K562 (cell line): ENCODE results near the gene OSBPL7. TPM values are rescaled to one million over a fixed set of nuclear protein-coding genes. Genes with fewer than 3 reads are reported as not detected.

Experiments used
- ATAC-seq: fragments of 200-7000 bp; cut with Tn5 transposase; 3 replicates; pipeline ENCODE4 v1.9.1; 2020; ENCODE audit warnings: moderate library complexity
- BruUV-seq: library from RNA; stranded (reverse); fragments of 400-500 nt; replicated peaks from 2 replicates; lab custom pipeline; 2021; lab: Mats Ljungman, UMichigan
- CTCF ChIA-PET: fragments of 300-600 bp; formaldehyde crosslinking; extraction: SDS; loops from one replicate; lab custom pipeline; 2021; ENCODE audit warnings: low intra/inter-chr PET ratio; lab: Yijun Ruan, JAX
- POLR2A ChIA-PET: fragments of 300-600, 350-650 bp; sonication (Branson Sonifier 250); formaldehyde crosslinking; extraction: SDS; loops from one replicate; lab custom pipeline; 2021; ENCODE audit warnings: antibody characterized with exemption, inconsistent platforms; lab: Yijun Ruan, JAX
- DNase-seq, 4 experiments: peaks; one replicate each; pipeline versions ENCODE4 v3.0.0 to v3.0.0-alpha.2; 2011 to 2018; ENCODE audit warnings: low spot score in 3 of 4, mixed read lengths in 3 of 4; ENCODE audit errors: extremely low read depth in 1 of 4
- FAIRE-seq: peaks from 2 replicates; lab custom pipeline; 2011; peaks lifted over from hg19 to GRCh38; lab: Jason Lieb, UNC
- H2AFZ ChIP-seq: 2 replicates; pipeline ENCODE4 v1.6.0; 2011; ENCODE audit warnings: low read depth, low read length, control low read depth, inconsistent platforms
- H3K27ac ChIP-seq: fragments of 200-600 bp; 3 replicates; pipeline ENCODE4 v1.8.0; 2011; ENCODE audit warnings: low read depth, mild to moderate bottlenecking, control low read depth, inconsistent platforms, low read length, moderate library complexity, mixed read lengths; ENCODE audit errors: extremely low read depth
- H3K27me3 ChIP-seq, 2 experiments: fragments of 300-600 bp in 1 of 2; 2 replicates in 1 of 2; 3 replicates in 1 of 2; pipeline versions ENCODE4 v1.6.0 to v1.8.0; 2011; ENCODE audit warnings: inconsistent platforms in 2 of 2, low read length in 2 of 2, mild to moderate bottlenecking in 1 of 2, mixed read lengths in 1 of 2, moderate library complexity in 1 of 2; ENCODE audit not compliant: control insufficient read depth in 2 of 2, insufficient read depth in 2 of 2
- H3K36me3 ChIP-seq: fragments of 300-600 bp; 3 replicates; pipeline ENCODE4 v1.8.0; 2011; ENCODE audit warnings: mild to moderate bottlenecking, low read length, inconsistent platforms; ENCODE audit not compliant: control insufficient read depth, insufficient read depth
- H3K4me1 ChIP-seq, 2 experiments: fragments of 200-600 bp in 1 of 2; replicated peaks in 1 of 2; 2 replicates in 1 of 2; 3 replicates in 1 of 2; pipeline versions ENCODE4 v1.5.1 to v1.8.0; 2011; ENCODE audit warnings: inconsistent platforms in 2 of 2, low read length in 2 of 2, mild to moderate bottlenecking in 1 of 2, mixed read lengths in 1 of 2, moderate library complexity in 1 of 2; ENCODE audit not compliant: control insufficient read depth in 2 of 2, insufficient read depth in 2 of 2
- H3K4me2 ChIP-seq: 2 replicates; pipeline ENCODE4 v1.6.1; 2011; ENCODE audit warnings: low read length, control low read depth, inconsistent platforms, mixed read lengths; ENCODE audit not compliant: insufficient read depth
- H3K4me3 ChIP-seq: fragments of 200-600 bp; sonication (generic), shearing (Covaris generic); 2 replicates; pipeline ENCODE4 v1.5.1; 2016; ENCODE audit warnings: control low read depth, inconsistent platforms
- H3K79me2 ChIP-seq: fragments of 200-600 bp; 3 replicates; pipeline ENCODE4 v1.8.0; 2011; ENCODE audit warnings: low read length, inconsistent platforms; ENCODE audit not compliant: control insufficient read depth, insufficient read depth
- H3K9ac ChIP-seq, 2 experiments: 2 replicates each; pipeline versions ENCODE4 v1.6.0 to v1.6.1; 2011; ENCODE audit warnings: low read depth in 2 of 2, low read length in 2 of 2, control low read depth in 1 of 2, inconsistent platforms in 1 of 2, mild to moderate bottlenecking in 1 of 2, mixed read lengths in 1 of 2; ENCODE audit not compliant: insufficient read depth in 1 of 2
- H3K9me1 ChIP-seq: one replicate; pipeline ENCODE4 v1.6.0; 2011; ENCODE audit warnings: inconsistent platforms, mild to moderate bottlenecking, low read length, moderate library complexity; ENCODE audit not compliant: control insufficient read depth, insufficient read depth
- H3K9me3 ChIP-seq: replicated peaks from 2 replicates; pipeline ENCODE4 v1.5.1; 2011; ENCODE audit warnings: low read depth, low read length, inconsistent platforms; ENCODE audit not compliant: control insufficient read depth, insufficient read depth
- H4K20me1 ChIP-seq: replicated peaks from 2 replicates; pipeline ENCODE4 v1.6.1; 2011; ENCODE audit warnings: low read length, inconsistent platforms, mixed read lengths; ENCODE audit not compliant: control insufficient read depth, insufficient read depth
- ARID1B ChIP-seq: fragments of 450-650 bp; IDR thresholded peaks from 2 replicates; pipeline ENCODE4 v1.6.1; 2016; ENCODE audit warnings: antibody characterized with exemption, mild to moderate bottlenecking, inconsistent platforms
- DPF2 ChIP-seq: fragments of 450-650 bp; IDR thresholded peaks from 2 replicates; pipeline ENCODE4 v1.6.1; 2016
- FOS ChIP-seq: IDR thresholded peaks from 3 replicates; pipeline ENCODE4 v1.6.1; 2011; ENCODE audit not compliant: insufficient read length; ENCODE audit errors: extremely low read depth
- GTF2A2 ChIP-seq: IDR thresholded peaks from 2 replicates; pipeline ENCODE4 v1.6.1; 2016; ENCODE audit warnings: mild to moderate bottlenecking, missing genetic modification characterization, missing compliant biosample characterization
- JUND ChIP-seq, 2 experiments: IDR thresholded peaks; 2 replicates in 1 of 2; 3 replicates in 1 of 2; pipeline ENCODE4 v1.6.1; 2011; ENCODE audit warnings: borderline replicate concordance in 2 of 2, low read depth in 2 of 2, low read length in 2 of 2, improper control_type of control experiment in 1 of 2, missing biosample characterization in 1 of 2, missing genetic modification characterization in 1 of 2, missing genetic modification reagents in 1 of 2
- MAFG ChIP-seq: fragments of 450-650 bp; conservative IDR thresholded peaks from 2 replicates; pipeline ENCODE4 v1.6.1; 2016; ENCODE audit warnings: missing genetic modification characterization, missing compliant biosample characterization
- MAX ChIP-seq: sonication (generic); formaldehyde crosslinking; IDR thresholded peaks from 2 replicates; pipeline ENCODE4 v1.9.0; 2022; ENCODE audit warnings: mild to moderate bottlenecking, missing genetic modification reagents
- MLLT1 ChIP-seq, 2 experiments: fragments of 450-650 bp; IDR thresholded peaks; 2 replicates each; pipeline ENCODE4 v1.6.1; 2016
- NCOR1 ChIP-seq: fragments of 450-650 bp; IDR thresholded peaks from 2 replicates; pipeline ENCODE4 v1.6.1; 2016; ENCODE audit warnings: mild to moderate bottlenecking, moderate library complexity
- NFE2 ChIP-seq: IDR thresholded peaks from 2 replicates; pipeline ENCODE4 v1.6.1; 2014; ENCODE audit warnings: antibody characterized with exemption, low read depth
- NR2F6 ChIP-seq: fragments of 450-650 bp; formaldehyde crosslinking; IDR thresholded peaks from 2 replicates; pipeline ENCODE4 v1.4.0; 2020; ENCODE audit warnings: mild to moderate bottlenecking
- PHF8 ChIP-seq: fragments of 200-600 bp; sonication (generic); IDR thresholded peaks from 2 replicates; pipeline ENCODE4 v1.6.1; 2012; ENCODE audit warnings: mixed run types, mild to moderate bottlenecking, inconsistent platforms, low read length, moderate library complexity, borderline replicate concordance
- RBBP5 ChIP-seq: fragments of 200-600 bp; sonication (generic); IDR thresholded peaks from 2 replicates; pipeline ENCODE4 v1.6.1; 2012; ENCODE audit warnings: borderline replicate concordance, mild to moderate bottlenecking, low read length, control low read depth, inconsistent platforms; ENCODE audit not compliant: insufficient read depth, poor library complexity, severe bottlenecking
- SMARCE1 ChIP-seq: fragments of 450-650 bp; IDR thresholded peaks from 2 replicates; pipeline ENCODE4 v1.7.1; 2016; ENCODE audit warnings: mild to moderate bottlenecking
- TRIM24 ChIP-seq, 2 experiments: fragments of 450-650 bp; IDR thresholded peaks; 2 replicates each; pipeline ENCODE4 v1.6.1; 2016
- TRIM28 ChIP-seq: fragments of 450-650 bp; IDR thresholded peaks from 2 replicates; pipeline ENCODE4 v1.6.1; 2017
- ZNF146 ChIP-seq: IDR thresholded peaks from one replicate; pipeline ENCODE4 v1.6.1; 2018; ENCODE audit warnings: missing compliant biosample characterization; ENCODE audit not compliant: unreplicated experiment
- ZNF436 ChIP-seq: fragments of 250-450, 450-650 bp; sonication (Bioruptor Pico); formaldehyde crosslinking; IDR thresholded peaks from 2 replicates; pipeline ENCODE4 v1.7.0; 2020; ENCODE audit warnings: mild to moderate bottlenecking
- WGBS: fragments of 100-300 bp; shearing (Covaris generic); methylation state at CpG from one replicate; pipeline ENCODE4 v1.1.6; 2016; ENCODE audit warnings: low coverage, mixed read lengths; ENCODE audit not compliant: insufficient coverage; ENCODE audit errors: missing lambda C conversion rate; 5-methylcytosine and 5-hydroxymethylcytosine counted together
- in situ Hi-C: fragments of 300-500 bp; cut with MboI; formaldehyde crosslinking; loops from 4 replicates; pipeline ENCODE4 v1.15.0; 2018; ENCODE audit warnings: inconsistent platforms, mixed read lengths
- intact Hi-C: fragments of 100-400 bp; cut with micrococcal nuclease; formaldehyde crosslinking; loops from 2 replicates; pipeline ENCODE4 v1.14.2; 2022
- polyA plus RNA-seq, 8 experiments: library from polyadenylated mRNA; depleted of rRNA in 4 of 8; stranded (reverse) in 5 of 8; unstranded in 3 of 8; fragments of >200 nt; fragmentation: Nextera tagmentation in 2 of 8; fragmentation: Illumina TruSeq in 1 of 8; extraction: Ambion mirVana in 2 of 8; extraction: Trizol in 1 of 8; gene quantifications; 2 replicates each; pipeline versions ENCODE4 v1.2.1 to v1.2.3, GENCODE V29; 2011 to 2014; ENCODE audit warnings: inconsistent platforms in 1 of 8, missing spikeins in 1 of 8
- total RNA-seq, 7 experiments: library from RNA; depleted of rRNA in 6 of 7; stranded (reverse); fragments of >200 nt in 6 of 7; fragmentation: Illumina TruSeq in 2 of 7; extraction: Trizol in 2 of 7; gene quantifications; 2 replicates each; pipeline versions ENCODE4 v1.2.1 to v1.2.3, GENCODE V29; 2011 to 2021; ENCODE audit warnings: low replicate concordance in 1 of 7
- TF ChIP-seq, protein P1 (sequence below): fragments of 200-800 bp; sonication (Bioruptor generic); IDR thresholded peaks from 2 replicates; pipeline ENCODE4 v1.6.1; 2017; ENCODE audit warnings: missing genetic modification characterization, missing compliant biosample characterization

OSBPL7 gene
- total and polyA plus RNA-seq, 9 of the 15 experiments (the other 6 are each of a cell fraction or from before 2014, with no cell fraction given) = 0.32 to 11.9 (median 5.8) TPM

DNA sequence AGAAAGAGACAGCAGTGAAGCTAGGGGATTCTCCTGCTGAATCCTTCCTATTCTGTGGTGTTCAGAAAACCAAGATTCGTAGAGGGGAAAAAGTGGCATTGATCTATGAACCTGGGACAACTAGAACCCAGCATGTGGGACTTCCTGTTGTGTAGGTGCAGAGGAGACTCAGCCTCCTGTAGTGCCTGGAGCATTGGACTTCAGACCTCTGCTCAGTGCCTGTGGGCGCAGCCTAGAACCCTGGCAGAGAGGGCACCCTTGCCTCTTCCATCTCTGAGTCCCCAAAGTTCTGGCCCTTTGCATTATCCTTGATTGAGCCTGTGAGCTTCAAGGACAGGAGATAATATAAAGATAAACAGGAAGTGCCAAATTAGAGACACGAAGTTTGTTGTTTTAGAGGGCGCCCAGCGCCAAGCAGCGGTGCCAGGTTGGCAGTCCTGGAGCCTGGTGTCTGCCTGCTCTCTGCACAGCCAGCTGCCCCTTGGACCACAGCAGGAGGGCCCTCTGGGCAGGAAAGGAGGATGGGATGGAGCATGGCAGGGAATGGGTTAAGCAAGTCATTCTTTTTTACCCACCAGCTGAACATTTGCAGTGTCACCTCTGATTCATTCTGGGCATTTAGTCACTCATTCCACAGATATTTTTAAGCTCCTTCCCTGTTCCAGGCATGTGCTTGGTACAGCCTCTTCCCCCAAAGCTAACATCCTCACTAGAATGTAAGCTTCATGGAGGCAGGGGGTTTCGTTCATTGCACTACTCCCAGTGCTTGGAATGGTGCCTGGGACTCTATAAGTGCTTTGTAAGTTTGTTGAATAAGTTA is 41.2 kb upstream of the OSBPL7 start:
- ChIA-PET POLR2A (interaction anchor here (0.9 kb wide), 1 partner anchor 10 kb away, joined by 3 read pairs; no protein-coding TSS in a partner anchor), CTCF (no interaction called here)
- 67% methylated on average over 5 of the region's 7 CpGs for WGBS
- Histone ChIP-seq H3K9me3 (no peaks in the 10 kb centered on the region), H3K9ac (0 out of 4 replicates have a peak overlapping the region, but pooled peaks of 1 of the 2 experiments have one; percentile 6), H3K9me1 (no peaks in the 10 kb centered on the region), H4K20me1 (no peaks in the 10 kb centered on the region), H3K4me3 (no peak overlapping the region), H3K36me3 (no peaks in the 10 kb centered on the region), H3K27ac (no peak overlapping the region), H3K27me3 (no peaks in the 10 kb centered on the region), H2AFZ (no peak overlapping the region), H3K4me2 (no peak overlapping the region), H3K4me1 (peaks cover 30 to 35% of the 10 kb centered on the region in 2 experiments), H3K79me2 (no peaks in the 10 kb centered on the region)
- intact Hi-C loops (no loop called here), in situ Hi-C loops (no loop called here)
- FAIRE-seq (no peak), ATAC-seq (no peak), DNase-seq (no peak)
- no TSS peak for BruUV-seq
- TF ChIP-seq ZNF436 (CRISPR knock-in tag) (no peak), ARID1B (peak; percentile 39; the same call in 1 of the 2 replicates), NCOR1 (no peak), NFE2 (peak; percentile 69), JUND (IDR thresholded peaks at IDR 0.05; ENCODE audit: borderline replicate concordance, low read depth, low read length) (peak; percentile 17; the same call in 1 of the 2 replicates), JUND (tag; IDR thresholded peaks at IDR 0.05; ENCODE audit: borderline replicate concordance, low read depth, low read length) (peak; percentile 34; the same call in 1 of the 3 replicates), GTF2A2 (tag) (no peak), PHF8 (no peak), TRIM24 (IDR thresholded peaks at IDR 0.05) (peak; percentile 46 to 69; a peak in 3 of 4 replicates), MAFG (0 out of 2 replicates have a peak, but pooled peaks have one; percentile 27), SMARCE1 (0 out of 2 replicates have a peak, but pooled peaks have one; percentile 13), RBBP5 (no peak), MLLT1 (IDR thresholded peaks at IDR 0.05) (no peak), DPF2 (0 out of 2 replicates have a peak, but pooled peaks have one; percentile 29), ZNF146 (CRISPR knock-in tag) (no peak), MAX (CRISPR knock-in tag) (peak; percentile 26; the same call in 1 of the 2 replicates), NR2F6 (CRISPR knock-in tag) (no peak), FOS (peak; percentile 5), TRIM28 (peak; percentile 64; the same call in 1 of the 2 replicates)
- TF ChIP-seq, protein P1, sequence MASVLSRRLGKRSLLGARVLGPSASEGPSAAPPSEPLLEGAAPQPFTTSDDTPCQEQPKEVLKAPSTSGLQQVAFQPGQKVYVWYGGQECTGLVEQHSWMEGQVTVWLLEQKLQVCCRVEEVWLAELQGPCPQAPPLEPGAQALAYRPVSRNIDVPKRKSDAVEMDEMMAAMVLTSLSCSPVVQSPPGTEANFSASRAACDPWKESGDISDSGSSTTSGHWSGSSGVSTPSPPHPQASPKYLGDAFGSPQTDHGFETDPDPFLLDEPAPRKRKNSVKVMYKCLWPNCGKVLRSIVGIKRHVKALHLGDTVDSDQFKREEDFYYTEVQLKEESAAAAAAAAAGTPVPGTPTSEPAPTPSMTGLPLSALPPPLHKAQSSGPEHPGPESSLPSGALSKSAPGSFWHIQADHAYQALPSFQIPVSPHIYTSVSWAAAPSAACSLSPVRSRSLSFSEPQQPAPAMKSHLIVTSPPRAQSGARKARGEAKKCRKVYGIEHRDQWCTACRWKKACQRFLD (CRISPR knock-in tag) = no peak
